Heart left ventricle (tissue), 13 donors: ENCODE measurements around the gene OIT3.

ENCODE experiments used
- POLR2A ChIP-seq, 2 donors: fragments of 450-650 bp; IDR thresholded peaks; one replicate each; pipeline ENCODE4 v1.6.1; 2017; ENCODE audit warnings: antibody characterized with exemption in 2 of 2, mild to moderate bottlenecking in 2 of 2, moderate library complexity in 2 of 2
- TF ChIP-seq, protein P1 (sequence below), 12 donors: fragments of 200-600 bp; sonication (generic) in 4 of 12; IDR thresholded peaks; one replicate each; pipeline versions ENCODE4 v1.5.0 to v1.8.0; 2018 to 2022; ENCODE audit warnings: antibody characterized with exemption in 12 of 12, mild to moderate bottlenecking in 5 of 12
- donor health status: ischemic (EF 13 %, LVEDD 7.1; RV severe dilation, severe dysfunction).
- donor health status: DM: no; HTN: yes; CAD: no.
- donor health status: DM: no; HTN: no; CAD: no.
- donor health status: ischemic (EF 25% LVEDD 6.9; RV normal size, moderate dysfunction).
- donor health status: ischemic (EF 25% LVEDD 5.7; RV mildly dilated, moderate dysfunction).
- donor health status: ischemic (EF 35%, LVEDD 5.7; RV mildly dilated, moderate dysfunction).
- donor health status: nonischemic (EF 11% LVEDD 7.7; RV severe dilation, severe dysfunction).
- donor health status: DM: yes; HTN: yes; CAD: no.
- donor health status: PGD.
- donor health status: ischemic (EF 29% LVEDD 5.4; RV normal size, mild dysfunction).
- donor health status: nonischemic (EF 23%, LVEDD 6.1; RV moderate dilation, normal function).

DNA sequence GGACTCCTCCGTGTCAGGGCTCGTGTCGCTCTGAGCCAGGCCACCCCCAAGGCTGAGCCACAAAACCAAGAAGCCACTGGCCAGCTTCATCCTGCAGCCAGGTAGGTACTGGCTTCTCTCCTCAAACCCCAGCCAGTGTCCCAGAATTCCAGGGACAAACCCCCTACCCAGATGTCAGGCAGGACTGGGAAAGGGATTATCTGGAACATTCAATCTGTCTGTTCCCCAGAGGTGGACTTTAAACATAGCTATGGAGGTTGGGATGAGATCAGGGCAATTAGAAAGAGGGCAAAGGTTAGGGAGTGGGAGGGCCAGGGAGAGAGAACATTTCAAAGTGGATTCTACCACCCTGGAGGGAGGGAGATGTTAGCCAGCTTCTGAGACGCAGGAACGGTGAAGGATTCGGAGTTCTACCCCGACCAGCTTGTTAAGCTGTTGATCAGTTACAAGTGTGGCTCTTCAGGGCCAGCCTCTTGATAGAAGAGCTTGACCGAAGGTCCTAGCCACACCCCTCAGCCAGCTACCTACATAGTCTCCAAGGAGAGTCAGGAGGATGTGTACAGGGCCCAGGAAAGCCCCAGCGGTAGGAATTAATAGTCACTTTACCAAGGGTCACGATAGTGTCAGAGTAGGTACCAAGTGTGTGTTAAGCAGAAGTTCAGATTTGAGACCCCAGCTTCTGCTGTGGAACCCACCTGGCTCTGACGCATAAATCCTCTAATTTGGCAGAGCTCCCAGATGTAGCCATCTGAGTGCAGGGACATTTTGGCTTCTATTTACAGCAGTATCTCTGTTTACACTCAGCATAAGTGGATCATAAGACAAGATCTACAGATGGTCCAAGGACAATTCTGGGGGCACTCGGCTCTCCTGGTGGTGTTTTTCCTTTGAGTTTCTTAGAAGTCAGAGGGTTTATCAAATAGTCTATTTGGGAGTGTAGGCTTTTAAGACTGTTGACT lies 61.3 kb downstream of the OIT3 start, which contains the start of gene PLA2G12B:
- TF ChIP-seq, protein P1, sequence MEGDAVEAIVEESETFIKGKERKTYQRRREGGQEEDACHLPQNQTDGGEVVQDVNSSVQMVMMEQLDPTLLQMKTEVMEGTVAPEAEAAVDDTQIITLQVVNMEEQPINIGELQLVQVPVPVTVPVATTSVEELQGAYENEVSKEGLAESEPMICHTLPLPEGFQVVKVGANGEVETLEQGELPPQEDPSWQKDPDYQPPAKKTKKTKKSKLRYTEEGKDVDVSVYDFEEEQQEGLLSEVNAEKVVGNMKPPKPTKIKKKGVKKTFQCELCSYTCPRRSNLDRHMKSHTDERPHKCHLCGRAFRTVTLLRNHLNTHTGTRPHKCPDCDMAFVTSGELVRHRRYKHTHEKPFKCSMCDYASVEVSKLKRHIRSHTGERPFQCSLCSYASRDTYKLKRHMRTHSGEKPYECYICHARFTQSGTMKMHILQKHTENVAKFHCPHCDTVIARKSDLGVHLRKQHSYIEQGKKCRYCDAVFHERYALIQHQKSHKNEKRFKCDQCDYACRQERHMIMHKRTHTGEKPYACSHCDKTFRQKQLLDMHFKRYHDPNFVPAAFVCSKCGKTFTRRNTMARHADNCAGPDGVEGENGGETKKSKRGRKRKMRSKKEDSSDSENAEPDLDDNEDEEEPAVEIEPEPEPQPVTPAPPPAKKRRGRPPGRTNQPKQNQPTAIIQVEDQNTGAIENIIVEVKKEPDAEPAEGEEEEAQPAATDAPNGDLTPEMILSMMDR (IDR thresholded peaks at IDR 0.05), result no peak
- TF ChIP-seq POLR2A (IDR thresholded peaks at IDR 0.05), result no peak
